Measurements from ENCODE around the gene POGK.

The POGK gene

DNA sequence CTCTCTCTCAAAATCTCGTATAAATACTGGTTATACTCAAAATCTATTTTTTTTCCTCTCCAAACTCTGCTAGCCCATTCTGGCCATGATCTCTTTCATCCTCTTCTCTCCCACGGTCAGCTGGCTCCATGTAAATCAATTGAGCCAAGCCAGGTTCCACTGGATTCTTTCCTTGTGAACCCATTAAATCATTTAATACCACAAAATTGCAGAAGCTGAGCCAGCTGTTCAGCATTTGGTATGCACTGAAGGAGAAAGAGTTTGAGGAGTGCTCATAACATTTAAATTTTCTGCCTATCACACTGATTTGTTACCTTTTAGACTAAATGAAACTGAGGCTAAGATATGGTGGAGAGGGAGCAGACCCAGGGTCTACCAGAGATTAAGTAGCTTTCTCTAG lies 65.9 kb downstream of the POGK start:
- no peak for DNase-seq

DNA sequence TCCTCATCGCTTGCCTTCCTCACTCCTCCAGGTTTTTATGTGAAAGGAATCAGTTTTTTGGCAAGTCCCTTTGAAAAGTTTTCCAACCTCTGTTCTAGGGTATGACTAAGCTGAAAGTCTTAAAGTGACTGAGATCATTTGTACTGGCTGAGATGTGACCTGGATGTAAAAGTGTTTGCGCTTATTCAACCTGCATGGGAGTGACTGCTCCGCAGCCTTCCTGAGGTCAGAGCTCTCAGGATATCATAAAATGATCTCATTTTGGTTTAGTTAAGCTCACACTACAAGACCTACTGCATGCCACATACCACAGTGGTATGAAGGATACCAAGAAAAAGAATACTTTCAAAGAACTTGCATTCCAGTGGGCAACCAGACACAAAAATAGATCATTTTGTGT lies 66.6 kb downstream of the POGK start:
- peak in 1 of 5 donors; percentile 54 for DNase-seq
